Cardiac muscle cell (in vitro differentiated cells and primary cell): ENCODE results near the gene NME9. TPM values are rescaled to one million over a fixed set of nuclear protein-coding genes. Genes with fewer than 3 reads are reported as not detected.

Experiments
- DNase-seq, 2 donors: peaks; one replicate each; pipeline versions ENCODE4 v3.0.0 to v3.0.0-alpha.2; 2010 to 2017; ENCODE audit warnings: low read depth in 1 of 2, low spot score in 1 of 2
- H3K27ac ChIP-seq: fragments of 200-600 bp; sonication (generic); 2 replicates; pipeline ENCODE4 v1.5.1; 2016
- H3K27me3 ChIP-seq: fragments of 200-600 bp; sonication (generic); 2 replicates; pipeline ENCODE4 v1.6.0; 2016; ENCODE audit warnings: control low read depth
- H3K36me3 ChIP-seq: fragments of 200-600 bp; sonication (generic); 2 replicates; pipeline ENCODE4 v1.5.1; 2016; ENCODE audit warnings: control low read depth
- H3K4me1 ChIP-seq: fragments of 200-600 bp; sonication (generic); 2 replicates; pipeline ENCODE4 v1.8.1; 2017; ENCODE audit warnings: low read depth, mild to moderate bottlenecking, mixed run types
- H3K4me3 ChIP-seq: fragments of 200-600 bp; sonication (generic); 2 replicates; pipeline ENCODE4 v1.5.1; 2016; ENCODE audit warnings: mild to moderate bottlenecking
- H3K9me3 ChIP-seq: fragments of 200-600 bp; sonication (generic); 2 replicates; pipeline ENCODE4 v1.5.1; 2017; ENCODE audit warnings: low read depth, mild to moderate bottlenecking, control low read depth
- polyA plus RNA-seq: library from polyadenylated mRNA; unstranded; fragments of >200 nt; fragmentation: Nextera tagmentation; extraction: Ambion mirVana; gene quantifications from 2 replicates; pipeline ENCODE4 v1.2.1, GENCODE V29; 2016
- total RNA-seq: library from RNA; depleted of rRNA; stranded (reverse); fragments of >200 nt; gene quantifications from 2 replicates; pipeline ENCODE4 v1.2.3, GENCODE V29; 2016
- TF ChIP-seq, protein P1 (sequence below): IDR thresholded peaks from 2 replicates; pipeline ENCODE4 v1.5.1; 2012; ENCODE audit warnings: low read depth, mild to moderate bottlenecking, low read length

NME9 gene
- total and polyA plus RNA-seq, 2 experiments from 2014 or later = 2.9 to 5.1 TPM

DNA sequence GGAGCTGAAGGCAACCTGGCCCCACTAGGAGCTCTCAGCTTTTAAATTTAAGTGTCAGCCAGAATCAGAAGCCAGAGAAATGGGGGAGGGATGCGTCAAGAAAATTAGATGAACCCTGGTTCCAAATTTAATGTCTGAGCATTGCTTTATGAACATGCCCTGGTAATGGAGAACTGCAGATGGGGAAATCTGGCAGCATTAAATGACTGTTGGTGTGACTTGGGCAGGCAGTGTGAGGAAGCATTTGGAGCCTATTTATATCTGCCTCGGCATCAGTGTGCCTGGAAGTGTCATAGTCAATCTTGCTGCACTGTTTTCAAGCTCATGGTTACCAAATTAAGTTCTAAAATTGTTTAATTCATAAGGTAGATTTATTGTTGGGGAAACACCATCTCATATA lies 29.0 kb downstream of the NME9 start:
- no peaks in the 10 kb centered on the region for H3K4me1 ChIP-seq
- no peak for DNase-seq
- no peaks in the 10 kb centered on the region for H3K9me3 ChIP-seq
- H3K27ac ChIP-seq = no peak overlapping the region
- no peaks in the 10 kb centered on the region for H3K27me3 ChIP-seq
- H3K36me3 ChIP-seq = peaks cover 9% of the 10 kb centered on the region
- TF ChIP-seq, protein P1, sequence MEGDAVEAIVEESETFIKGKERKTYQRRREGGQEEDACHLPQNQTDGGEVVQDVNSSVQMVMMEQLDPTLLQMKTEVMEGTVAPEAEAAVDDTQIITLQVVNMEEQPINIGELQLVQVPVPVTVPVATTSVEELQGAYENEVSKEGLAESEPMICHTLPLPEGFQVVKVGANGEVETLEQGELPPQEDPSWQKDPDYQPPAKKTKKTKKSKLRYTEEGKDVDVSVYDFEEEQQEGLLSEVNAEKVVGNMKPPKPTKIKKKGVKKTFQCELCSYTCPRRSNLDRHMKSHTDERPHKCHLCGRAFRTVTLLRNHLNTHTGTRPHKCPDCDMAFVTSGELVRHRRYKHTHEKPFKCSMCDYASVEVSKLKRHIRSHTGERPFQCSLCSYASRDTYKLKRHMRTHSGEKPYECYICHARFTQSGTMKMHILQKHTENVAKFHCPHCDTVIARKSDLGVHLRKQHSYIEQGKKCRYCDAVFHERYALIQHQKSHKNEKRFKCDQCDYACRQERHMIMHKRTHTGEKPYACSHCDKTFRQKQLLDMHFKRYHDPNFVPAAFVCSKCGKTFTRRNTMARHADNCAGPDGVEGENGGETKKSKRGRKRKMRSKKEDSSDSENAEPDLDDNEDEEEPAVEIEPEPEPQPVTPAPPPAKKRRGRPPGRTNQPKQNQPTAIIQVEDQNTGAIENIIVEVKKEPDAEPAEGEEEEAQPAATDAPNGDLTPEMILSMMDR = no peak
- H3K4me3 ChIP-seq = no peak overlapping the region

DNA sequence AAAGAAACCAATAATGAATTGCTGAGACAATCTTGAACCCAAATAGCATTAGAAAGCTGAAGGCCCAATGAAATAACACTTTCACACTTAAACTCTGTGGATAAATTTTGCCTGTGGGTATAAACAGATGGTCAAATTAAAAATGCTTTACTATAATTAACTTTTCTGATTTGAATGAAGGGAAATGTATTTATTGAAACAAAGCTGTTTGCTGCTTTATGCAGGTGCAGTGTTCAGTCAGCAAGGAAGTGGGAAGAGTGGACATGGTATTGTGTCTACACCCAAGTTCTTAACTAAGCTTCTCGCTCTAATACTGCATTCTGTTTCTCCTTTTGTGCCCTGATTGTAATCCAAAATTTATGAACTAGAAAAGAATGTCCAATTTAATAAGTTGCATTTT lies 31.8 kb downstream of the NME9 start:
- no peak overlapping the region for H3K27ac ChIP-seq
- no peaks in the 10 kb centered on the region for H3K4me1 ChIP-seq
- no peak for DNase-seq
- peaks cover 13% of the 10 kb centered on the region for H3K36me3 ChIP-seq
- TF ChIP-seq, protein P1 = no peak
- no peak overlapping the region for H3K4me3 ChIP-seq
- no peaks in the 10 kb centered on the region for H3K9me3 ChIP-seq
- H3K27me3 ChIP-seq = no peaks in the 10 kb centered on the region

DNA sequence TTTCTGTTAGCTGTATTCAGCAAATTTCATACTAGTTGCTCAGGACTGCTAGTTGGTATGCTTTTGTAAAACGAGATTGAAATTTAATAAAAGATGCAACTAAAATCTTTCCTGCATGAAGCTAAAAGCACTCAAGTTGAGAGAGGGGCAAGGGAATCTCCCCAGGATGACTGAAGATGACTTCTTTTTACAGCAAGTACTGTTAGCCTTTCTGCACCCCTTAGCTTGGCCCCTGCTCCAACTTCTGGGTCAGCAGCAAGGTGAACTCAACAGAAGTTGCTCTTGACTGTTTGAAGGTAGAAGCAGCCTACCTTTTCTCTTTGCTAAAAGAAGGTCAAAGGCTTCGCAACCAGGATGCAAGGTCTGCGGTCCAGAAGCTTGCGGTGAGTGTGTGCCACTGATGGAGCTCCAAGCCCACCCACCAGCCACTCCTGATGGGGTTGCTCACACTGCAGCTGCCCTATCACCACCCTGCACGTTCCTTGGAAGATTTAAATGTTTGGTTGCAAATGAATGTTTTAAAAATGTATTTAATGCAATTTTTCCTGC lies 32.5 kb downstream of the NME9 start:
- H3K4me3 ChIP-seq = no peak overlapping the region
- no peak overlapping the region for H3K27ac ChIP-seq
- H3K27me3 ChIP-seq = no peaks in the 10 kb centered on the region
- DNase-seq = no peak
- TF ChIP-seq, protein P1 = no peak
- no peaks in the 10 kb centered on the region for H3K9me3 ChIP-seq
- H3K4me1 ChIP-seq = no peaks in the 10 kb centered on the region
- peaks cover 16% of the 10 kb centered on the region for H3K36me3 ChIP-seq

DNA sequence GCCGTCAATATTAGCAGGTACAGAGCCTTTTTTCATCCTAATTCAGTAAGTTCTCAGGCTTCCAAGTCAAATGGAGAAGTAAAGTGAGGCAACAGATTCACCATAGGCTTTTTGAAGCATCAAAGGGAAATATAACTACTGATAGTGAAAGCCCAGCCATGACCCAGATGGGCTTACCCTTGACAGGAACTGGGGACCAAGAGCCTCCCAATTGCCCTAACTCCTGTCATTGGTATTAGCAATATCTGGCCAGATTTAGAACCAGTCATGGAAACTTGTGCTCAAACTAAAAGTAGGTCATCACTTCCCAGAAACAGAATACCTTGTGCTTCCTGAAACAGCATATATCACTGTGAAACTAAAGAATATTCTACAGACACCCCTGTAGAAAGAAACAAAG lies 33.0 kb downstream of the NME9 start:
- Histone ChIP-seq H3K4me3 (no peak overlapping the region), H3K27ac (no peak overlapping the region), H3K9me3 (no peaks in the 10 kb centered on the region), H3K27me3 (no peaks in the 10 kb centered on the region), H3K36me3 (peaks cover 18% of the 10 kb centered on the region), H3K4me1 (no peaks in the 10 kb centered on the region)
- no peak for DNase-seq
- TF ChIP-seq, protein P1 = no peak

DNA sequence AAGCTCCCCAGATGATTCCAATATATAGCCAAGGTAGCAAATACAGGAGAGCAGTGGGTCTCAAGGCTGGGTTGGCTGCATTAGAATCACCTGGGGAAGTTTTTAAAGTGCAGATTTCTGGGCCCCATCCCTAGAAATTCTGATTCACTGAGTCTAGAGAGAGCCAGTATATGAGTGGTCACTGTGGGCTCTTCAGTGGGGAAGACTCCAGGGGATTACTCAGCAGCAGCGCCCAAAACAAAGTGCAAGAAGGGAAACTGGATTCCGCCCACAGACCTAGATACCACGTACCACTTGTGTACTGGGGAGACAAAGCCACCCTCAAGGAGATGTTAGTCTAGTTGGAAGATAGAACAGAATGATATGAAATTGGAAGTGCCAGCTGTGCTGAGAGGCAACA lies 40.0 kb downstream of the NME9 start:
- H3K27me3 ChIP-seq = no peaks in the 10 kb centered on the region
- H3K4me3 ChIP-seq = no peak overlapping the region
- peaks cover 65% of the 10 kb centered on the region for H3K36me3 ChIP-seq
- no peaks in the 10 kb centered on the region for H3K4me1 ChIP-seq
- H3K27ac ChIP-seq = no peak overlapping the region
- DNase-seq = no peak
- H3K9me3 ChIP-seq = no peaks in the 10 kb centered on the region
- TF ChIP-seq, protein P1 = no peak

DNA sequence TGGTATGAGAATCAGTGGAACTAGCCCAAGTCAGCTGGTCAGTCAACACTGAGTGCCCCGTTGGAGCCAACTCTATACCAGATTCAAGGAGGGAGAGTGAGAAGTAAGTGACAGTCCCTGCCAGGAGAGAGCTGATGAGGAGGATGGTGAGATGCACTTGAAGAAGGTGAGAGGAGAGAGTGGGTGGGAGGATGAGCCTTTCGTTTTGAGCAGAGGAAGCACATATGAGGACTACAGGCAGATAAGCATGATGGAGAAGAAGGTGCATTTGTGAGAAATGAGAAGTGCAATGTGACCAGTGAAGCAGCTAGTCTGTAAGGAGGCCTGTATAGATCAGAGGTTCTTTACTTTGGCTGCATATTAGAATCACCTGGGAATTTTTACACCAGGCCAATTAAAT lies 40.4 kb downstream of the NME9 start:
- no peaks in the 10 kb centered on the region for H3K4me1 ChIP-seq
- no peak overlapping the region for H3K4me3 ChIP-seq
- H3K27ac ChIP-seq = no peak overlapping the region
- DNase-seq = no peak
- TF ChIP-seq, protein P1 = no peak
- H3K27me3 ChIP-seq = no peaks in the 10 kb centered on the region
- H3K36me3 ChIP-seq = peaks cover 65% of the 10 kb centered on the region
- no peaks in the 10 kb centered on the region for H3K9me3 ChIP-seq
